ENCODE data around the gene DMRT1. TPM values are rescaled to one million over a fixed set of nuclear protein-coding genes. Genes with fewer than 3 reads are reported as not detected.

The DMRT1 gene
- total RNA-seq, 1 donor from 2014 or later, result not detected

DNA sequence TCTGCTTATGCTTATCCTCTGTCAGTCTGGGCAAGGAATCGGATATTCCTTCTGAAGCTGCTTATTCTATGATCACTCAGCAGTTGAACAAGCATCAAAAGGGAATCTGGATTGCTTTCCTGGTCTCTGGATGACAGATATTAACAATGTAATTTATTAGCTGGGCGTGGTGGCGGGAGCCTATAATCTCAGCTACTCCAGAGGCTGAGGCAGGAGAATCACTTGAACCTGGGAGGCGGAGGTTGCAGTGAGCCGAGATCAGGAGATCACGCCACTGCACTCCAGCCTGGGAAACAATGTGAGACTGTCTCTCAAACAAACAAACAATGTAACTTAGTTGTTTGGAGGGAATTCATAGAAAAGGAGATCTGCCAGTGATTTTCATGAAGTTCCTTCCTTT is 45.4 kb downstream of the DMRT1 start:
- Histone ChIP-seq H3K4me3 (ENCODE audit: insufficient read depth, low read depth, low read length) (no peak overlapping the region), H3K4me1 (ENCODE audit: insufficient read depth, low read length) (no peaks in the 10 kb centered on the region), H3K27me3 (ENCODE audit: insufficient read depth, low read length) (no peaks in the 10 kb centered on the region), H3K27ac (ENCODE audit: low read depth, low read length) (no peak overlapping the region), H3K79me2 (ENCODE audit: insufficient read depth, low read length) (no peaks in the 10 kb centered on the region), H4K20me1 (ENCODE audit: insufficient read depth, low read length) (no peaks in the 10 kb centered on the region), H2AFZ (ENCODE audit: low read depth, low read length) (no peak overlapping the region), H3K36me3 (ENCODE audit: insufficient read depth, low read length) (no peaks in the 10 kb centered on the region), H3K9me3 (ENCODE audit: insufficient read depth, low read depth, low read length) (no peaks in the 10 kb centered on the region), H3K4me2 (ENCODE audit: low read length) (no peak overlapping the region), H3K9ac (ENCODE audit: low read length) (no peak overlapping the region)
- no peak for DNase-seq (ENCODE audit: low read depth)
- no peak for FAIRE-seq
- H3K36me3 Mint-ChIP-seq (ENCODE audit: low read depth, unreplicated experiment), result no peaks in the 10 kb centered on the region
- no peaks in the 10 kb centered on the region for H3K9me3 Mint-ChIP-seq (ENCODE audit: unreplicated experiment)
- no peaks in the 10 kb centered on the region for H3K4me1 Mint-ChIP-seq (ENCODE audit: low read depth, unreplicated experiment)
- no peak overlapping the region for H3K4me3 Mint-ChIP-seq (ENCODE audit: unreplicated experiment)
- H3K27ac Mint-ChIP-seq (ENCODE audit: unreplicated experiment), result no peak overlapping the region
- TF ChIP-seq, protein P1, sequence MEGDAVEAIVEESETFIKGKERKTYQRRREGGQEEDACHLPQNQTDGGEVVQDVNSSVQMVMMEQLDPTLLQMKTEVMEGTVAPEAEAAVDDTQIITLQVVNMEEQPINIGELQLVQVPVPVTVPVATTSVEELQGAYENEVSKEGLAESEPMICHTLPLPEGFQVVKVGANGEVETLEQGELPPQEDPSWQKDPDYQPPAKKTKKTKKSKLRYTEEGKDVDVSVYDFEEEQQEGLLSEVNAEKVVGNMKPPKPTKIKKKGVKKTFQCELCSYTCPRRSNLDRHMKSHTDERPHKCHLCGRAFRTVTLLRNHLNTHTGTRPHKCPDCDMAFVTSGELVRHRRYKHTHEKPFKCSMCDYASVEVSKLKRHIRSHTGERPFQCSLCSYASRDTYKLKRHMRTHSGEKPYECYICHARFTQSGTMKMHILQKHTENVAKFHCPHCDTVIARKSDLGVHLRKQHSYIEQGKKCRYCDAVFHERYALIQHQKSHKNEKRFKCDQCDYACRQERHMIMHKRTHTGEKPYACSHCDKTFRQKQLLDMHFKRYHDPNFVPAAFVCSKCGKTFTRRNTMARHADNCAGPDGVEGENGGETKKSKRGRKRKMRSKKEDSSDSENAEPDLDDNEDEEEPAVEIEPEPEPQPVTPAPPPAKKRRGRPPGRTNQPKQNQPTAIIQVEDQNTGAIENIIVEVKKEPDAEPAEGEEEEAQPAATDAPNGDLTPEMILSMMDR (IDR thresholded peaks at IDR 0.05; ENCODE audit: insufficient read depth, low read depth, low read length), result no peak
- no peak for TF ChIP-seq EZH2 (IDR thresholded peaks at IDR 0.05; ENCODE audit: insufficient read depth, low read length)
- peaks cover 22% of the 10 kb centered on the region for H3K27me3 Mint-ChIP-seq (ENCODE audit: low read depth, unreplicated experiment)

DNA sequence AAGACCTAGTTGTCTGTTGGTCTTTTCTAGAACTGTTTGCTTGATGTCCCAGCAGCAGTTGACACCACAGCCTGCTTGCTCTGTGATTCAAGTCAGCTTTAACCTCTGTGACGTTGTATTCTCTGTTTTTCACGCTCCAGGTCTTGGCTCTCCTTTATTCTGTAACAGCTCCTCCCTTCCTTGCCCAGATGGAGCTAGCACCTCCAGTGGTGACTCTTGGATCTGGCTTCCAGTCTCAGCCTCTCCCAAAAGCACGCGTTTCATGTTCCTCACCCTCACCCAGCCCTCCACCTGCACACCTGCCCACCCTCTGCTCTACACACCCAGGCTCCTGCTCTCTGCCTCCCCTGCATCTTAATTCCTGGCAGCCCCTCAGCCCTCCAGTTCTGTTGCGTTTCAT is 50.6 kb downstream of the DMRT1 start:
- Histone ChIP-seq H3K4me2 (ENCODE audit: low read length) (no peak overlapping the region), H3K27ac (ENCODE audit: low read depth, low read length) (no peak overlapping the region), H2AFZ (ENCODE audit: low read depth, low read length) (no peak overlapping the region), H3K79me2 (ENCODE audit: insufficient read depth, low read length) (no peaks in the 10 kb centered on the region), H3K36me3 (ENCODE audit: insufficient read depth, low read length) (no peaks in the 10 kb centered on the region), H3K9me3 (ENCODE audit: insufficient read depth, low read depth, low read length) (no peaks in the 10 kb centered on the region), H3K4me1 (ENCODE audit: insufficient read depth, low read length) (no peaks in the 10 kb centered on the region), H3K9ac (ENCODE audit: low read length) (no peak overlapping the region), H3K27me3 (ENCODE audit: insufficient read depth, low read length) (no peaks in the 10 kb centered on the region), H3K4me3 (ENCODE audit: insufficient read depth, low read depth, low read length) (no peak overlapping the region), H4K20me1 (ENCODE audit: insufficient read depth, low read length) (no peaks in the 10 kb centered on the region)
- no peak overlapping the region for H3K4me3 Mint-ChIP-seq (ENCODE audit: unreplicated experiment)
- no peaks in the 10 kb centered on the region for H3K4me1 Mint-ChIP-seq (ENCODE audit: low read depth, unreplicated experiment)
- H3K27me3 Mint-ChIP-seq (ENCODE audit: low read depth, unreplicated experiment), result peaks cover 20% of the 10 kb centered on the region
- peaks cover 2% of the 10 kb centered on the region for H3K9me3 Mint-ChIP-seq (ENCODE audit: unreplicated experiment)
- no peak for FAIRE-seq
- H3K27ac Mint-ChIP-seq (ENCODE audit: unreplicated experiment), result no peak overlapping the region
- no peak for DNase-seq (ENCODE audit: low read depth)
- TF ChIP-seq, protein P1 (IDR thresholded peaks at IDR 0.05; ENCODE audit: insufficient read depth, low read depth, low read length), result no peak
- TF ChIP-seq EZH2 (IDR thresholded peaks at IDR 0.05; ENCODE audit: insufficient read depth, low read length), result no peak
- no peaks in the 10 kb centered on the region for H3K36me3 Mint-ChIP-seq (ENCODE audit: low read depth, unreplicated experiment)

DNA sequence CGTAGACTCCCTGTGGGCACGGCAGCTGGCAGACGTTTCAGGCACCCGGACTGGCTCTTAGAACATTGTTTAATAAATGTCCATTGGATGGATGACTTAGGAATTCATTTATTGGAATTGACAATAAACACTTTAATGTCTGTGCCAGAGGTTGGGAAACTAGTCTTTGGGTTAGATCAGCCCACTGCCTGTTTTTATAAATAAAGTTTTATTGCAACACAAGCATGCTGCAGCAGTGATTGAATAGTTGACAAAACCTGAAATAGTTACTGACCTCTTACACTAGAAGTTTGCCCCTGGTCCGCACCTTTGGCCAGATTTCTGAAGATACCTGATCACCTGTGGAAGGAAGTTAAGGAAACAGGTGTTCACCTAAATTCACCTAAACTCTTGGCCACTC is 51.6 kb downstream of the DMRT1 start:
- H3K36me3 Mint-ChIP-seq (ENCODE audit: low read depth, unreplicated experiment), result no peaks in the 10 kb centered on the region
- DNase-seq (ENCODE audit: low read depth) (no peak), FAIRE-seq (no peak)
- Histone ChIP-seq H4K20me1 (ENCODE audit: insufficient read depth, low read length) (no peaks in the 10 kb centered on the region), H3K4me1 (ENCODE audit: insufficient read depth, low read length) (no peaks in the 10 kb centered on the region), H2AFZ (ENCODE audit: low read depth, low read length) (no peak overlapping the region), H3K4me3 (ENCODE audit: insufficient read depth, low read depth, low read length) (no peak overlapping the region), H3K27me3 (ENCODE audit: insufficient read depth, low read length) (no peaks in the 10 kb centered on the region), H3K9me3 (ENCODE audit: insufficient read depth, low read depth, low read length) (no peaks in the 10 kb centered on the region), H3K36me3 (ENCODE audit: insufficient read depth, low read length) (no peaks in the 10 kb centered on the region), H3K9ac (ENCODE audit: low read length) (no peak overlapping the region), H3K4me2 (ENCODE audit: low read length) (no peak overlapping the region), H3K79me2 (ENCODE audit: insufficient read depth, low read length) (no peaks in the 10 kb centered on the region), H3K27ac (ENCODE audit: low read depth, low read length) (no peak overlapping the region)
- H3K27ac Mint-ChIP-seq (ENCODE audit: unreplicated experiment), result no peak overlapping the region
- peaks cover 2% of the 10 kb centered on the region for H3K9me3 Mint-ChIP-seq (ENCODE audit: unreplicated experiment)
- H3K4me1 Mint-ChIP-seq (ENCODE audit: low read depth, unreplicated experiment), result no peaks in the 10 kb centered on the region
- H3K27me3 Mint-ChIP-seq (ENCODE audit: low read depth, unreplicated experiment), result peaks cover 20% of the 10 kb centered on the region
- no peak overlapping the region for H3K4me3 Mint-ChIP-seq (ENCODE audit: unreplicated experiment)
- TF ChIP-seq, protein P1 (IDR thresholded peaks at IDR 0.05; ENCODE audit: insufficient read depth, low read depth, low read length), result no peak
- TF ChIP-seq EZH2 (IDR thresholded peaks at IDR 0.05; ENCODE audit: insufficient read depth, low read length), result no peak
